GM12878 (cell line): ENCODE measurements around the gene ZFYVE21. TPM values are rescaled to one million over a fixed set of nuclear protein-coding genes. Genes with fewer than 3 reads are reported as not detected.

Experiments used
- ATAC-seq: fragments of 200-7000 bp; cut with Tn5 transposase; 3 replicates; pipeline ENCODE4 v1.9.1; 2020; ENCODE audit warnings: mild to moderate bottlenecking, moderate library complexity
- BruUV-seq: library from RNA; stranded (reverse); fragments of 400-500 nt; replicated peaks from 2 replicates; lab custom pipeline; 2021; lab: Mats Ljungman, UMichigan
- CTCF ChIA-PET: fragments of 300-600 bp; sonication (Branson Sonifier 250); formaldehyde crosslinking; extraction: SDS; loops from one replicate; lab custom pipeline; 2021; ENCODE audit warnings: inconsistent platforms; lab: Yijun Ruan, JAX
- POLR2A ChIA-PET: fragments of 350-600 bp; formaldehyde crosslinking; extraction: SDS; loops from one replicate; lab custom pipeline; 2021; ENCODE audit warnings: inconsistent platforms; lab: Charles Lee
- RAD21 ChIA-PET: fragments of 300-600 bp; sonication (Branson Sonifier 250); formaldehyde crosslinking; loops from one replicate; lab custom pipeline; 2023; ENCODE audit warnings: antibody characterized with exemption; ENCODE audit not compliant: unreplicated experiment; lab: Charles Lee
- SMC1A ChIA-PET: fragments of 300-600 bp; sonication (Branson Sonifier 250); formaldehyde crosslinking; loops from one replicate; lab custom pipeline; 2023; ENCODE audit not compliant: unreplicated experiment, uncharacterized antibody; lab: Charles Lee
- DNase-seq: peaks from one replicate; pipeline ENCODE4 v3.0.0-alpha.2; 2011; ENCODE audit warnings: low read depth, low spot score
- FAIRE-seq: peaks from 3 replicates; lab custom pipeline; 2011; peaks lifted over from hg19 to GRCh38; lab: Jason Lieb, UNC
- H2AFZ ChIP-seq: 2 replicates; pipeline ENCODE4 v1.6.0; 2011; ENCODE audit warnings: low read depth, low read length, control low read depth; ENCODE audit not compliant: control insufficient read depth
- H3K27ac ChIP-seq: 2 replicates; pipeline ENCODE4 v1.5.1; 2011; ENCODE audit warnings: control low read depth; ENCODE audit not compliant: control insufficient read depth, insufficient read depth
- H3K27me3 ChIP-seq, 2 experiments: replicated peaks in 1 of 2; 2 replicates each; pipeline versions ENCODE4 v1.6.0 to v1.6.1; 2011; ENCODE audit warnings: low read length in 1 of 2; ENCODE audit not compliant: control insufficient read depth in 2 of 2, insufficient read depth in 2 of 2
- H3K36me3 ChIP-seq, 2 experiments: 2 replicates each; pipeline ENCODE4 v1.5.1; 2011; ENCODE audit warnings: low read length in 1 of 2; ENCODE audit not compliant: control insufficient read depth in 2 of 2, insufficient read depth in 2 of 2
- H3K4me1 ChIP-seq: 2 replicates; pipeline ENCODE4 v1.6.1; 2011; ENCODE audit warnings: mild to moderate bottlenecking, low read length, moderate library complexity, mixed read lengths; ENCODE audit not compliant: control insufficient read depth, insufficient read depth
- H3K4me2 ChIP-seq: 2 replicates; pipeline ENCODE4 v1.6.0; 2011; ENCODE audit warnings: control low read depth; ENCODE audit not compliant: control insufficient read depth, insufficient read depth
- H3K4me3 ChIP-seq: fragments of 200-600 bp; sonication (generic); 2 replicates; pipeline ENCODE4 v1.5.1; 2016
- H3K79me2 ChIP-seq: 2 replicates; pipeline ENCODE4 v1.6.0; 2011; ENCODE audit warnings: low read length; ENCODE audit not compliant: control insufficient read depth, insufficient read depth
- H3K9ac ChIP-seq: 2 replicates; pipeline ENCODE4 v1.8.0; 2011; ENCODE audit warnings: low read length, control low read depth, mixed read lengths; ENCODE audit not compliant: control insufficient read depth, insufficient read depth
- H3K9me3 ChIP-seq: replicated peaks from 3 replicates; pipeline ENCODE4 v1.5.1; 2011; ENCODE audit warnings: mild to moderate bottlenecking, low read length; ENCODE audit not compliant: control insufficient read depth, insufficient read depth
- H4K20me1 ChIP-seq: 2 replicates; pipeline ENCODE4 v1.6.0; 2011; ENCODE audit not compliant: control insufficient read depth, insufficient read depth
- BHLHE40 ChIP-seq, 2 experiments: fragments of 450-650 bp in 1 of 2; IDR thresholded peaks; 2 replicates each; pipeline ENCODE4 v1.6.1; 2011 to 2017; ENCODE audit warnings: low read depth in 2 of 2, borderline replicate concordance in 1 of 2, improper control_type of control experiment in 1 of 2, low read length in 1 of 2, mild to moderate bottlenecking in 1 of 2
- CBFB ChIP-seq: IDR thresholded peaks from 2 replicates; pipeline ENCODE4 v1.6.1; 2016; ENCODE audit warnings: antibody characterized with exemption, low read depth
- ESRRA ChIP-seq: IDR thresholded peaks from 2 replicates; pipeline ENCODE4 v1.6.1; 2012; ENCODE audit warnings: mild to moderate bottlenecking, low read length, improper control_type of control experiment
- IKZF1 ChIP-seq: fragments of 450-650 bp; conservative IDR thresholded peaks from 2 replicates; pipeline ENCODE4 v1.6.1; 2017; ENCODE audit warnings: antibody characterized with exemption, mild to moderate bottlenecking
- JUND ChIP-seq: IDR thresholded peaks from 2 replicates; pipeline ENCODE4 v1.6.1; 2012; ENCODE audit warnings: low read depth, mild to moderate bottlenecking, low read length, improper control_type of control experiment, moderate library complexity
- KAT2A ChIP-seq: conservative IDR thresholded peaks from 2 replicates; pipeline ENCODE4 v1.6.1; 2011; ENCODE audit warnings: low read depth, low read length; ENCODE audit not compliant: control insufficient read depth
- MAX ChIP-seq: IDR thresholded peaks from 2 replicates; pipeline ENCODE4 v1.6.1; 2012; ENCODE audit warnings: low read depth, low read length, improper control_type of control experiment
- MEF2A ChIP-seq: IDR thresholded peaks from 2 replicates; pipeline ENCODE4 v1.6.1; 2011; ENCODE audit warnings: low read depth, mild to moderate bottlenecking, low read length, moderate library complexity; ENCODE audit not compliant: insufficient read depth
- MTA3 ChIP-seq: IDR thresholded peaks from 2 replicates; pipeline ENCODE4 v1.6.1; 2012; ENCODE audit warnings: low read length, inconsistent platforms, borderline replicate concordance
- NRF1 ChIP-seq: conservative IDR thresholded peaks from 2 replicates; pipeline ENCODE4 v1.6.1; 2011; ENCODE audit warnings: mild to moderate bottlenecking, low read depth, low read length, improper control_type of control experiment
- PML ChIP-seq: IDR thresholded peaks from 2 replicates; pipeline ENCODE4 v1.6.1; 2012; ENCODE audit warnings: low read length, inconsistent platforms
- SMARCA5 ChIP-seq: fragments of 450-650 bp; IDR thresholded peaks from 2 replicates; pipeline ENCODE4 v1.6.1; 2017; ENCODE audit warnings: mild to moderate bottlenecking
- SMC3 ChIP-seq: IDR thresholded peaks from 2 replicates; pipeline ENCODE4 v1.6.1; 2011; ENCODE audit warnings: low read length, improper control_type of control experiment, borderline replicate concordance
- SUZ12 ChIP-seq: fragments of 200-600 bp; sonication (generic); IDR thresholded peaks from one replicate; pipeline ENCODE4 v1.6.1; 2018; ENCODE audit warnings: antibody characterized with exemption, mild to moderate bottlenecking; ENCODE audit not compliant: unreplicated experiment
- TCF12 ChIP-seq: IDR thresholded peaks from 2 replicates; pipeline ENCODE4 v1.6.1; 2011; ENCODE audit warnings: low read depth, mild to moderate bottlenecking, low read length
- ZBED1 ChIP-seq: IDR thresholded peaks from 2 replicates; pipeline ENCODE4 v1.6.1; 2016; ENCODE audit warnings: borderline replicate concordance
- WGBS: methylation state at CpG from one replicate; pipeline ENCODE4 v1.1.6; 2016; ENCODE audit warnings: low lambda C conversion rate; ENCODE audit not compliant: insufficient replicate concordance, insufficient coverage; ENCODE audit errors: missing lambda C conversion rate; 5-methylcytosine and 5-hydroxymethylcytosine counted together
- in situ Hi-C: fragments of 300-500 bp; cut with MboI; formaldehyde crosslinking; loops from 9 replicates; pipeline ENCODE4 v1.14.3; 2018; ENCODE audit warnings: mixed read lengths
- intact Hi-C: fragments of 100-400 bp; cut with micrococcal nuclease; formaldehyde crosslinking; loops from one replicate; pipeline ENCODE4 v1.14.2; 2022; ENCODE audit not compliant: unreplicated experiment
- polyA plus RNA-seq, 11 experiments: library from polyadenylated mRNA; depleted of rRNA in 4 of 11; unstranded in 6 of 11; stranded (reverse) in 5 of 11; fragments of >200 nt; fragmentation: Nextera tagmentation in 4 of 11; fragmentation: Illumina TruSeq in 1 of 11; extraction: Ambion mirVana in 4 of 11; extraction: Trizol in 1 of 11; gene quantifications; 1 replicate in 1 of 11; 2 replicates in 10 of 11; pipeline versions ENCODE4 v1.2.1 to v1.2.3, GENCODE V29; 2011 to 2016; ENCODE audit warnings: inconsistent platforms in 2 of 11, missing spikeins in 2 of 11, low read depth in 1 of 11
- total RNA-seq, 4 experiments: library from RNA; depleted of rRNA in 3 of 4; stranded (reverse); fragments of >200 nt in 3 of 4; fragmentation: Illumina TruSeq in 1 of 4; extraction: Trizol in 1 of 4; gene quantifications; 2 replicates each; pipeline versions ENCODE4 v1.2.1 to v1.2.3, GENCODE V29; 2013 to 2021
- TF ChIP-seq, protein P1 (sequence below): IDR thresholded peaks from 2 replicates; pipeline ENCODE4 v1.6.1; 2012; ENCODE audit warnings: mild to moderate bottlenecking, low read depth, low read length
- TF ChIP-seq, protein P2 (sequence below): IDR thresholded peaks from 2 replicates; pipeline ENCODE4 v1.6.1; 2011; ENCODE audit warnings: low read depth, low read length, improper control_type of control experiment, borderline replicate concordance

The ZFYVE21 gene
- total and polyA plus RNA-seq, 10 of the 15 experiments (the other 5 are each of a cell fraction or from before 2014, with no cell fraction given), result 0.79 to 21.7 (median 13.8) TPM

DNA sequence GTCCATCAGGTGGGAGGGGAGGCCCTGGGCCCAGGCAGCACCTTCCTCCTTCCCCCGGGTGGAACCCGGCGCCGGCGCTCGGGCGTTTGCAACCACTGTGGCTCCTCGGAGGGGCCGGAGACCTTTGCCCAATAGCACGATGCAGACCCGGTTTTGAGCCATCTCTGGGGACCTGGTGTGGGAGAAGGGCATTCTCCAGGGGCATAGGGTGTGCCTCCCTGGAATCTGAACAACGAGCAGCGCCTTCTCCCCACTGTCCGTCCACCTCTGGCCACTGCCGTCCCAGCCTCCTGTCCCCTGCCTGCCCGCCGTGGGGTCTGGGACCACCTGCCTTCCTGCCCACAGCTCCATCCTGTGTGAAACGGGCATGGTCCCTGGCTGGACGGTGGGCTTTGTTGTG is 12.5 kb downstream of the ZFYVE21 start:
- no peaks in the 10 kb centered on the region for H4K20me1 ChIP-seq
- ChIA-PET CTCF (no interaction called here), RAD21 (no interaction called here), SMC1A (no interaction called here), POLR2A (no interaction called here)
- H3K9ac ChIP-seq, result no peak overlapping the region
- no peaks in the 10 kb centered on the region for H3K4me1 ChIP-seq
- FAIRE-seq (no peak), DNase-seq (no peak), ATAC-seq (no peak)
- no peak overlapping the region for H3K27ac ChIP-seq
- H3K27me3 ChIP-seq, result no peaks in the 10 kb centered on the region
- H3K79me2 ChIP-seq, result no peaks in the 10 kb centered on the region
- no peak for TF ChIP-seq JUND
- no peak for TF ChIP-seq SUZ12
- no peak for TF ChIP-seq SMC3
- TF ChIP-seq MTA3, result no peak
- no peak for TF ChIP-seq MAX
- TF ChIP-seq, protein P1, sequence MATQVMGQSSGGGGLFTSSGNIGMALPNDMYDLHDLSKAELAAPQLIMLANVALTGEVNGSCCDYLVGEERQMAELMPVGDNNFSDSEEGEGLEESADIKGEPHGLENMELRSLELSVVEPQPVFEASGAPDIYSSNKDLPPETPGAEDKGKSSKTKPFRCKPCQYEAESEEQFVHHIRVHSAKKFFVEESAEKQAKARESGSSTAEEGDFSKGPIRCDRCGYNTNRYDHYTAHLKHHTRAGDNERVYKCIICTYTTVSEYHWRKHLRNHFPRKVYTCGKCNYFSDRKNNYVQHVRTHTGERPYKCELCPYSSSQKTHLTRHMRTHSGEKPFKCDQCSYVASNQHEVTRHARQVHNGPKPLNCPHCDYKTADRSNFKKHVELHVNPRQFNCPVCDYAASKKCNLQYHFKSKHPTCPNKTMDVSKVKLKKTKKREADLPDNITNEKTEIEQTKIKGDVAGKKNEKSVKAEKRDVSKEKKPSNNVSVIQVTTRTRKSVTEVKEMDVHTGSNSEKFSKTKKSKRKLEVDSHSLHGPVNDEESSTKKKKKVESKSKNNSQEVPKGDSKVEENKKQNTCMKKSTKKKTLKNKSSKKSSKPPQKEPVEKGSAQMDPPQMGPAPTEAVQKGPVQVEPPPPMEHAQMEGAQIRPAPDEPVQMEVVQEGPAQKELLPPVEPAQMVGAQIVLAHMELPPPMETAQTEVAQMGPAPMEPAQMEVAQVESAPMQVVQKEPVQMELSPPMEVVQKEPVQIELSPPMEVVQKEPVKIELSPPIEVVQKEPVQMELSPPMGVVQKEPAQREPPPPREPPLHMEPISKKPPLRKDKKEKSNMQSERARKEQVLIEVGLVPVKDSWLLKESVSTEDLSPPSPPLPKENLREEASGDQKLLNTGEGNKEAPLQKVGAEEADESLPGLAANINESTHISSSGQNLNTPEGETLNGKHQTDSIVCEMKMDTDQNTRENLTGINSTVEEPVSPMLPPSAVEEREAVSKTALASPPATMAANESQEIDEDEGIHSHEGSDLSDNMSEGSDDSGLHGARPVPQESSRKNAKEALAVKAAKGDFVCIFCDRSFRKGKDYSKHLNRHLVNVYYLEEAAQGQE, result no peak
- no peak for TF ChIP-seq SMARCA5
- TF ChIP-seq ESRRA, result no peak
- no peak for TF ChIP-seq TCF12
- no peak for TF ChIP-seq IKZF1
- TF ChIP-seq BHLHE40 (IDR thresholded peaks at IDR 0.05; ENCODE audit: borderline replicate concordance in 1 of 2, low read depth in 2 of 2, low read length in 1 of 2), result no peak
- no peak for TF ChIP-seq CBFB
- no peak for TF ChIP-seq KAT2A
- TF ChIP-seq PML, result no peak
- TF ChIP-seq, protein P2, sequence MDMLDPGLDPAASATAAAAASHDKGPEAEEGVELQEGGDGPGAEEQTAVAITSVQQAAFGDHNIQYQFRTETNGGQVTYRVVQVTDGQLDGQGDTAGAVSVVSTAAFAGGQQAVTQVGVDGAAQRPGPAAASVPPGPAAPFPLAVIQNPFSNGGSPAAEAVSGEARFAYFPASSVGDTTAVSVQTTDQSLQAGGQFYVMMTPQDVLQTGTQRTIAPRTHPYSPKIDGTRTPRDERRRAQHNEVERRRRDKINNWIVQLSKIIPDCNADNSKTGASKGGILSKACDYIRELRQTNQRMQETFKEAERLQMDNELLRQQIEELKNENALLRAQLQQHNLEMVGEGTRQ, result no peak
- no peak for TF ChIP-seq ZBED1
- no peak for TF ChIP-seq NRF1
- no peak for TF ChIP-seq MEF2A
- intact Hi-C loops (no loop called here), in situ Hi-C loops (no loop called here)
- H2AFZ ChIP-seq, result no peak overlapping the region
- H3K4me2 ChIP-seq, result no peak overlapping the region
- no TSS peak for BruUV-seq
- no peaks in the 10 kb centered on the region for H3K9me3 ChIP-seq
- H3K4me3 ChIP-seq, result no peak overlapping the region
- 93% methylated on average over 16 of the region's 19 CpGs for WGBS
- H3K36me3 ChIP-seq, result peaks cover 0 to 13% of the 10 kb centered on the region in 2 experiments; a peak in 3 of 4 replicates
